PC-9 (cell line): ENCODE results near the gene ASPHD1. TPM values are rescaled to one million over a fixed set of nuclear protein-coding genes. Genes with fewer than 3 reads are reported as not detected.
A peak's percentile ranks its signal among the peaks of the same experiment; 100 is the strongest.

Experiments used
- BruUV-seq: library from RNA; stranded (reverse); fragments of 400-500 nt; replicated peaks from 2 replicates; lab custom pipeline; 2021; lab: Mats Ljungman, UMichigan
- CTCF ChIA-PET: fragments of 300-600 bp; sonication (Branson Sonifier 250); formaldehyde crosslinking; loops from one replicate; lab custom pipeline; 2022; ENCODE audit warnings: antibody characterized with exemption; lab: Charles Lee
- POLR2A ChIA-PET: fragments of 300-600 bp; sonication (Branson Sonifier 250); formaldehyde crosslinking; loops from one replicate; lab custom pipeline; 2022; ENCODE audit warnings: antibody characterized with exemption; ENCODE audit not compliant: unreplicated experiment; lab: Charles Lee
- DNase-seq, 2 experiments: peaks; one replicate each; pipeline versions ENCODE4 v3.0.0 to v3.0.0-alpha.2; 2015 to 2022; ENCODE audit warnings: mixed read lengths in 1 of 2
- H2AFZ ChIP-seq: fragments of 200-600 bp; sonication (generic); 2 replicates; pipeline ENCODE4 v1.8.1; 2017; ENCODE audit warnings: antibody characterized with exemption
- H3F3A ChIP-seq: fragments of 200-600 bp; sonication (generic); 2 replicates; pipeline ENCODE4 v1.8.1; 2017; ENCODE audit warnings: antibody characterized with exemption, mild to moderate bottlenecking, low read depth; ENCODE audit not compliant: insufficient read depth
- H3K27ac ChIP-seq: fragments of 200-600 bp; sonication (generic); 2 replicates; pipeline ENCODE4 v1.6.1; 2016; ENCODE audit warnings: mixed run types
- H3K27me3 ChIP-seq: fragments of 200-600 bp; sonication (generic); 2 replicates; pipeline ENCODE4 v1.6.1; 2016; ENCODE audit warnings: low read depth, mixed run types; ENCODE audit not compliant: insufficient read depth
- H3K36me3 ChIP-seq: fragments of 200-600 bp; sonication (generic); 2 replicates; pipeline ENCODE4 v1.6.1; 2016; ENCODE audit warnings: low read depth, mixed run types
- H3K4me1 ChIP-seq: fragments of 200-600 bp; sonication (generic); replicated peaks from 2 replicates; pipeline ENCODE4 v1.6.1; 2016; ENCODE audit warnings: mixed run types; ENCODE audit not compliant: insufficient read depth
- H3K4me2 ChIP-seq: fragments of 200-600 bp; sonication (generic); 2 replicates; pipeline ENCODE4 v1.6.1; 2017; ENCODE audit warnings: mixed run types
- H3K4me3 ChIP-seq: fragments of 200-600 bp; sonication (generic); 2 replicates; pipeline ENCODE4 v1.6.1; 2016; ENCODE audit warnings: mixed run types
- H3K79me2 ChIP-seq: fragments of 200-600 bp; sonication (generic); 2 replicates; pipeline ENCODE4 v1.6.1; 2017; ENCODE audit warnings: low read depth, mixed run types
- H3K9me2 ChIP-seq: fragments of 200-600 bp; sonication (generic); 2 replicates; pipeline ENCODE4 v1.8.1; 2017; ENCODE audit warnings: mild to moderate bottlenecking; ENCODE audit not compliant: insufficient read depth
- H3K9me3 ChIP-seq: fragments of 200-600 bp; sonication (generic); 2 replicates; pipeline ENCODE4 v1.8.1; 2016; ENCODE audit warnings: low read depth; ENCODE audit not compliant: insufficient read depth
- H4K20me1 ChIP-seq: fragments of 200-600 bp; sonication (generic); 2 replicates; pipeline ENCODE4 v1.8.1; 2017; ENCODE audit not compliant: insufficient read depth
- EZH2 ChIP-seq: fragments of 200-600 bp; sonication (generic); IDR thresholded peaks from 2 replicates; pipeline ENCODE4 v1.8.0; 2017; ENCODE audit warnings: antibody characterized with exemption, low read depth
- intact Hi-C: fragments of 100-400 bp; cut with micrococcal nuclease; formaldehyde crosslinking; loops from one replicate; pipeline ENCODE4 v1.10.0; 2022; ENCODE audit not compliant: unreplicated experiment
- total RNA-seq: library from RNA; stranded (reverse); gene quantifications from 2 replicates; pipeline ENCODE4 v1.2.3, GENCODE V29; 2021
- TF ChIP-seq, protein P1 (sequence below): fragments of 200-600 bp; sonication (generic); conservative IDR thresholded peaks from 2 replicates; pipeline ENCODE4 v1.6.1; 2017; ENCODE audit warnings: mixed run types, antibody characterized with exemption, mild to moderate bottlenecking, moderate library complexity

Gene ASPHD1
- total RNA-seq, 1 experiment from 2014 or later: 8.3 TPM

DNA sequence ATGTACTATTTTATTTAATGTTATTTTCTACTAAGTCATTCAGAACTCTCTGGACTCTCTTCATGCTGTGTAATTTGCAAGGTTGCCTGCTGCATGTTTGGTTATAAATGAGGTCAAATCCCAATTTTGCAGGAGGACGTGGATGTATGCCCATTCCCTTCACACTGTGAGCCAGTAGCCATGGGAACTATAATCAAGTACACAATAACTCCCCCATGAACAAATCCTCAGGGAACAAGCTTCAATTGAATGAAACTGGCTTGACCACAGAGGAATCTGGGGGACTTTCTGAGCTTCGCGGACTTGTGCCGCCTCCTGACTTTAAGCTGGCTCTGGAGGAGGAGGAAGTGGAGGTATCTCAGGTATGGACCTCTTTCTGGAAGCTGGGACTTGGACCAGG, 40.4 kb downstream of the ASPHD1 start:
- no peak for DNase-seq
- POLR2A ChIA-PET: no interaction called here
- Histone ChIP-seq H3K9me2 (no peaks in the 10 kb centered on the region), H3K4me1 (peaks cover 26% of the 10 kb centered on the region), H3K9me3 (no peaks in the 10 kb centered on the region), H3K4me3 (no peak overlapping the region), H3K4me2 (no peak overlapping the region), H3F3A (peaks cover 32% of the 10 kb centered on the region), H3K36me3 (no peaks in the 10 kb centered on the region), H3K27me3 (no peaks in the 10 kb centered on the region), H4K20me1 (no peaks in the 10 kb centered on the region), H3K27ac (no peak overlapping the region), H2AFZ (no peak overlapping the region), H3K79me2 (no peaks in the 10 kb centered on the region)
- no TSS peak for BruUV-seq
- intact Hi-C loops: no loop called here
- no peak for TF ChIP-seq EZH2
- TF ChIP-seq, protein P1, sequence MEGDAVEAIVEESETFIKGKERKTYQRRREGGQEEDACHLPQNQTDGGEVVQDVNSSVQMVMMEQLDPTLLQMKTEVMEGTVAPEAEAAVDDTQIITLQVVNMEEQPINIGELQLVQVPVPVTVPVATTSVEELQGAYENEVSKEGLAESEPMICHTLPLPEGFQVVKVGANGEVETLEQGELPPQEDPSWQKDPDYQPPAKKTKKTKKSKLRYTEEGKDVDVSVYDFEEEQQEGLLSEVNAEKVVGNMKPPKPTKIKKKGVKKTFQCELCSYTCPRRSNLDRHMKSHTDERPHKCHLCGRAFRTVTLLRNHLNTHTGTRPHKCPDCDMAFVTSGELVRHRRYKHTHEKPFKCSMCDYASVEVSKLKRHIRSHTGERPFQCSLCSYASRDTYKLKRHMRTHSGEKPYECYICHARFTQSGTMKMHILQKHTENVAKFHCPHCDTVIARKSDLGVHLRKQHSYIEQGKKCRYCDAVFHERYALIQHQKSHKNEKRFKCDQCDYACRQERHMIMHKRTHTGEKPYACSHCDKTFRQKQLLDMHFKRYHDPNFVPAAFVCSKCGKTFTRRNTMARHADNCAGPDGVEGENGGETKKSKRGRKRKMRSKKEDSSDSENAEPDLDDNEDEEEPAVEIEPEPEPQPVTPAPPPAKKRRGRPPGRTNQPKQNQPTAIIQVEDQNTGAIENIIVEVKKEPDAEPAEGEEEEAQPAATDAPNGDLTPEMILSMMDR: no peak
- CTCF ChIA-PET: interaction anchor here (0.7 kb wide), 1 partner anchor 12 kb away, joined by 3 read pairs; no protein-coding TSS in a partner anchor

DNA sequence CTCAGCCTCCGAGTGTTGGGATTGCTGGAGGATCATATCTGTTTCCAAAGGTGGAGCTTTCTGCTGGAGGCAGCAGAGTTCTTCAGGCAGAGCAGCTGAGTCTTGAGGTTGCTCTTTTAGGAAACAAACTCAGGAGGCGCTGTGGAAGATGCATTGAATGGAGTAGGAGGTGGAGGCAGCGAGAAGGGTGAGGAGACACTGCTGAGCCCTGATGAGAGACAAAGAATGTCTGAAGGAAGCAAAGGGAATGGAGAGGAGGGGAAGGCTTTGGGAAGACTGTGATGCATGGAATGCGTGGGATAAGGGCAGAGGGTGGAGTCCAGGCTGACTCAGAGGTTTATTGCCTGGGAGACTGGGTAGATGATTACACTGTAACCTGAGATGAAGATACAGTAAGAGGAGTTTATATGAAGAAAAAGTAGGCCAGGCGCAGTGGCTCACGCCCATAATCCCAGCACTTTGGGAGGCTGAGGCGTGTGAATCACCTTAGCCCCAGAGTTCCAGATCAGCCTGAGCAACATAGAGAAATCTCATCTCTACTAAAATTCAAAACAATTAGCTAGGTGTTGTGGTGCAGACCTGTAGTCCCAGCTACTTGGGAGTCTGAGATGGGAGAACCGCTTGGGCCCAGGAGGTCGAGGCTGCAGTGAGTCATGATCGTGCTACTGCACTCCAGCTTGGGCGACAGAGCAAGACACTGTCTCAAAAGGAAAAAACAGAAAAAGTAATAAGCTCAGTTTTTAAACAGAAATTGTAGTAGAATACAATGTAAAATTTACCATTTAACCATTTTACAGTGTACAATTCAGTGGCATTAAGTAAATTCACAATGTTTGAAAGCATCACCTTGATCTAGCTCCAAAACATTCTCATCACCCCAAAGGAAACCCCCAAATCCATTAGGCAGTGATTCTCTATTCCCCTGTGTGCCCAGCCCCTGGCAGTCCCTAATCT, 43.8 kb downstream of the ASPHD1 start:
- CTCF ChIA-PET: interaction anchor here (0.5 to 1.5 kb wide), 6 partner anchors 18 to 952 kb away, joined by 4 to 16 read pairs (median 8); partner anchors contain the start of genes KCTD13 and TMEM219
- peak overlapping the region; percentile 80 for H3K4me2 ChIP-seq
- H3K4me1 ChIP-seq: peaks cover 26% of the 10 kb centered on the region
- peaks cover 32% of the 10 kb centered on the region for H3F3A ChIP-seq
- H2AFZ ChIP-seq: peak overlapping the region; percentile 78
- H4K20me1 ChIP-seq: no peaks in the 10 kb centered on the region
- no peaks in the 10 kb centered on the region for H3K79me2 ChIP-seq
- POLR2A ChIA-PET: interaction anchor here (0.5 to 1.6 kb wide), 12 partner anchors 16 to 1080 kb away, joined by 3 to 16 read pairs (median 4); partner anchors contain the start of genes KIF22, TAOK2 and TMEM219
- peak overlapping the region; percentile 47; the same call in 1 of the 2 replicates for H3K4me3 ChIP-seq
- no peaks in the 10 kb centered on the region for H3K9me2 ChIP-seq
- H3K9me3 ChIP-seq: no peaks in the 10 kb centered on the region
- no TSS peak for BruUV-seq
- intact Hi-C loops: loop anchor here (1.0 kb wide), 3 partner anchors 18 to 29 kb away; partner anchors contain the start of genes KCTD13, TAOK2 and TMEM219
- no peak for TF ChIP-seq EZH2
- TF ChIP-seq, protein P1: peak; percentile 69
- peak overlapping the region; percentile 94 for H3K27ac ChIP-seq
- no peaks in the 10 kb centered on the region for H3K36me3 ChIP-seq
- no peaks in the 10 kb centered on the region for H3K27me3 ChIP-seq
- peak; percentile 92 to 99 for DNase-seq

DNA sequence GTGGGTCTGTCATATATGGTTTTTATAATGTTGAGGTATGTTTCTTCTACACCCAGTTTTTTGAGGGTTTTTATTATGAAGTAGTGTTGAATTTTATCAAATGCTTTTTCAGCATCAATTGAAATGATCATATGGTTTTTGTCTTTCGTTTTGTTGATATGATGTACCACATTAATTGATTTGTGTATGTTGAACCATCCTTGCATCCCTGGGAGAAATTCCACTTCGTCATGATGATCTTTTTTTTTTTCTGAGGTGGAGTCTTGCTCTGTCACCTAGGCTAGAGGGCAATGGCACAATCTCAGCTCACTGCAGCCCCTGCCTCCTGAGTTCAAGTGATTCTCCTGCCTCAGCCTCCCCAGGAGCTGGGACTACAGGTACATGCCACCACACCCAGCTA, 47.6 kb downstream of the ASPHD1 start:
- H4K20me1 ChIP-seq: no peaks in the 10 kb centered on the region
- CTCF ChIA-PET: interaction anchor here (0.6 kb wide), 1 partner anchor 111 kb away, joined by 3 read pairs; no protein-coding TSS in a partner anchor
- no peak for TF ChIP-seq EZH2
- TF ChIP-seq, protein P1: no peak

More for the DNA sequence above, 47.6 kb downstream of the ASPHD1 start:
- no peaks in the 10 kb centered on the region for H3K27me3 ChIP-seq
- intact Hi-C loops: no loop called here
- H3K4me1 ChIP-seq: peaks cover 22% of the 10 kb centered on the region
- H3K4me2 ChIP-seq: no peak overlapping the region
- no peak for DNase-seq
- no peak overlapping the region for H3K27ac ChIP-seq
- H3K79me2 ChIP-seq: no peaks in the 10 kb centered on the region
- H3K36me3 ChIP-seq: no peaks in the 10 kb centered on the region
- POLR2A ChIA-PET: interaction anchor here (0.6 kb wide), 1 partner anchor 168 kb away, joined by 3 read pairs; no protein-coding TSS in a partner anchor
- no TSS peak for BruUV-seq
- H3K9me3 ChIP-seq: no peaks in the 10 kb centered on the region
- no peaks in the 10 kb centered on the region for H3K9me2 ChIP-seq
- H3F3A ChIP-seq: peaks cover 24% of the 10 kb centered on the region
- no peak overlapping the region for H2AFZ ChIP-seq
- no peak overlapping the region for H3K4me3 ChIP-seq
